ENCODE data around the gene HOXC12. TPM values are rescaled to one million over a fixed set of nuclear protein-coding genes. Genes with fewer than 3 reads are reported as not detected.

Gene HOXC12
- total RNA-seq, 1 donor from 2014 or later, result not detected

DNA sequence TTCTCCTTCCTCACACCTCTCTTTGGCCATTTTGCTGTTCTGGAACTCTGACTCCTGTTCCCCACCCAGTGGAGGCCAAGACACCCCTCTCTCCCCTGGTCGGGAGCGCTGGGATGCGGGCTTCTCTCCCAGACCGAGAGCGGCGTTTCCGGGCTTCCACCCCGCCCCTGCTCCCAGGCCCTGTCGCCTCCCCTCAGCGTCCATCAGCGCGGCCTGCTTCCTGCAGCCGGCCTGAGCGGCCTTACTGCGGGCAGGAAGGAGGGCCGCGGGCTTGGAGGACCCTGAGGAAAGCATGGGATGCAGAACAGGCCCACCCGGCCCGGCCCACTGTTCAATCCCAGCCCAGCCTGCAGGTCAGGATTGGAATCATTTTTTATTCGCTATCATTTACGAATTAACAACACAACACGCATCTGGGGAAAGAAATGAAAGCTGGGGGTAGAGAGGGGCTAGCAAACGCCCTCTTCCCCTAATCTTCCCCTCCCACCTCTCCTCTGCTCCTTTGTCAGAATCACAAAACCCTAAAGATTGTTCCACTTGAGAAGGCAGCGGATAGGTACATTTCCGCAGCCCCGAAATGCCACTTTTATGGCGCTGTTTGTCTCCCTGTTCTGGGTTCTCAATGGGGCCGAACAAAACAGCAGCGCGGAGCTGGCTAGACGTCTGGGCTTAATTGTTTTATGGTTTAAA, 50.3 kb downstream of the HOXC12 start:
- no peaks in the 10 kb centered on the region for H3K9me3 Mint-ChIP-seq
- TF ChIP-seq, protein P1, sequence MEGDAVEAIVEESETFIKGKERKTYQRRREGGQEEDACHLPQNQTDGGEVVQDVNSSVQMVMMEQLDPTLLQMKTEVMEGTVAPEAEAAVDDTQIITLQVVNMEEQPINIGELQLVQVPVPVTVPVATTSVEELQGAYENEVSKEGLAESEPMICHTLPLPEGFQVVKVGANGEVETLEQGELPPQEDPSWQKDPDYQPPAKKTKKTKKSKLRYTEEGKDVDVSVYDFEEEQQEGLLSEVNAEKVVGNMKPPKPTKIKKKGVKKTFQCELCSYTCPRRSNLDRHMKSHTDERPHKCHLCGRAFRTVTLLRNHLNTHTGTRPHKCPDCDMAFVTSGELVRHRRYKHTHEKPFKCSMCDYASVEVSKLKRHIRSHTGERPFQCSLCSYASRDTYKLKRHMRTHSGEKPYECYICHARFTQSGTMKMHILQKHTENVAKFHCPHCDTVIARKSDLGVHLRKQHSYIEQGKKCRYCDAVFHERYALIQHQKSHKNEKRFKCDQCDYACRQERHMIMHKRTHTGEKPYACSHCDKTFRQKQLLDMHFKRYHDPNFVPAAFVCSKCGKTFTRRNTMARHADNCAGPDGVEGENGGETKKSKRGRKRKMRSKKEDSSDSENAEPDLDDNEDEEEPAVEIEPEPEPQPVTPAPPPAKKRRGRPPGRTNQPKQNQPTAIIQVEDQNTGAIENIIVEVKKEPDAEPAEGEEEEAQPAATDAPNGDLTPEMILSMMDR (conservative IDR thresholded peaks at IDR 0.05), result no peak
- peaks cover 22% of the 10 kb centered on the region for H3K4me1 Mint-ChIP-seq (ENCODE audit: unreplicated experiment)
- DNase-seq (ENCODE audit: extremely low spot score, unreplicated experiment), result no peak
- H3K36me3 Mint-ChIP-seq, result no peaks in the 10 kb centered on the region
- no peak overlapping the region for H3K27ac Mint-ChIP-seq
- H3K4me3 Mint-ChIP-seq, result no peak overlapping the region
- peaks cover 99% of the 10 kb centered on the region for H3K27me3 Mint-ChIP-seq

DNA sequence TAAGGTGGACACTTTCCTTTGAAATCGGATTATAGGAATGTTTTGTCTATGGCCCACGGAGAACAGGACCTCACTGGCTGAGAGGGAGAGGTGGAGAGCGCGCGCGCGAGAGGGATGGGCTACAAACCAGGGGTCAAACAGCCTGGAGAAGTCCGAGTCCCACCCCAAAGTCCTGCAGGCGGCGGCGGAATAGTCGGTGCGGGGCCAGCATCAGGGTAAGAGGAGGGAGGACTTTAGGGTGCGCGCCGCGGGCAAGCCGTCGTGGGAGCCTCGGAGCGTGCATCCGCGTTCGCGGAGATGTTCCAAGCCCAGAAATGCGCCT, 50.8 kb downstream of the HOXC12 start:
- peaks cover 99% of the 10 kb centered on the region for H3K27me3 Mint-ChIP-seq
- H3K9me3 Mint-ChIP-seq, result no peaks in the 10 kb centered on the region
- DNase-seq (ENCODE audit: extremely low spot score, unreplicated experiment), result no peak
- peak overlapping the region; percentile 75 for H3K4me3 Mint-ChIP-seq
- TF ChIP-seq, protein P1 (conservative IDR thresholded peaks at IDR 0.05), result no peak
- H3K4me1 Mint-ChIP-seq (ENCODE audit: unreplicated experiment), result peaks cover 22% of the 10 kb centered on the region
- H3K27ac Mint-ChIP-seq, result no peak overlapping the region
- H3K36me3 Mint-ChIP-seq, result no peaks in the 10 kb centered on the region

DNA sequence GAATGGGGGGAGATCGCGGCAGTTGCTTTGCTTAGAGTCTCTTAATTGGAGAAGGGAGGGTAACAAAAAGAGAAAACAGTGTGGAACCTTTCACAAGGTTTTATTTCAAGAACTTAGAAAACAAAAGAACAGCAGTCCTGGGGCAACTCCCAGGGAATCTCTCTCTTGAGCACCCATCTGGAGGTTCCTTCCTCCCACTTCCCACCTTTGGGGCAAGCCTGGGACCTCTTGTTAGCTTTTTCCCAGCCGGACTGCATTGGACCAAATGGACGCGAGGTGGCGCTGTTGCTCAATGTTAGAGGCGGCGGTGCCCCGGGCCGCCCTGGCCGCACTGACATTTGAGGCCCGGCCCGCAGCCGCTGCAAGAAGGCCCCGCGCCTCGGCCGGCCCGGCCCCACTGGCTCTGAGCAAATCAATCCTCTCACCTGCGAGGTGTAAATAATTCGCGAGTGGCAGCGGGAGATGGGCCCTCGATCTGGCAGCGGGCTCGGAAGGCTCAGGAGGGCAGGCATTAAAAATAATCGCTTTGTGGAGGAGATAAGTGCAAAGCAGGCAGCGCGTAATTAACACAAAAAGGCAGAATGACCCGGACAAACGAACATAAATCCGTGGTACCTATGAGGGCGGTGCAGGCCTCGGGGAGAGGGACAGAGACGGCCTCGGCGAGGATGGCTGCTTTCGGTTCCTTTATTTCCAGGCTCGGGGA, 51.3 kb downstream of the HOXC12 start:
- Mint-ChIP-seq H3K4me3 (peak overlapping the region; percentile 75), H3K36me3 (no peaks in the 10 kb centered on the region), H3K27ac (no peak overlapping the region)

DNA sequence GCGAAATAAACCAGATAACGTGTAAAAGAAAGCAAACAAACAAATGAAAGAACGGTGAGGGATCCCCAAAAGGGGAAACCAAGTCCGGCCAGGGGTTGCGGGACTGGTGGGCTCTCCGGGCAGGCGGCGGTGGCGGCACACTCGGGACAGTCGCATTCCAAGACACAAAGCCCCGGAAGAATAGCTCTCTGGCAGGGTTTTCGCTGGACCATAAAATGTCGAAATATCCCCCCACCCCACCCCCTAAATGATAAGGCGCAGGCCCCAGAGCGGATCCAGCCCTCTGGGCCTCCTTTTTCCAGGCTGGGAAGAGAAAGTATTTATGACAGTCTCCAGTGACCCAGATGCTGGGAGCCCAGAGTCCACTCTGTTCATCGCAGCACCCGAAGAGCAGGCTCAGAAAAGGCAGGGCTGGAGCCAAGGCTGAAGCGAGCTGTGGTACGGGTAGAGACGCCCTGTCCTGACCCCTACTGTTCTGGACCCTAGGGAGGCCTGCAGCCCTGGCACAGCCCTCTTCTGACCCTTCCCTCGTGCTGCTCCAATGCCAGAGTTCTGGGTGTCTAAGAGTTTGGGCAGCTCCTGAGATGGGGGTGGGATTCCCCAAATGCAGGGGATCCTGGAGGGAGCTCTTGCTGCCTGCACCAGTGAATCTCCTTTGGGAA, 52.0 kb downstream of the HOXC12 start:
- Mint-ChIP-seq H3K4me3 (peak overlapping the region; percentile 75), H3K9me3 (no peaks in the 10 kb centered on the region), H3K36me3 (no peaks in the 10 kb centered on the region), H3K27me3 (peaks cover 99% of the 10 kb centered on the region), H3K27ac (no peak overlapping the region), H3K4me1 (ENCODE audit: unreplicated experiment) (peaks cover 28% of the 10 kb centered on the region)
- TF ChIP-seq, protein P1 (conservative IDR thresholded peaks at IDR 0.05), result no peak
- DNase-seq (ENCODE audit: extremely low spot score, unreplicated experiment), result no peak

More for the DNA sequence above, 51.3 kb downstream of the HOXC12 start:
- peak; percentile 93 for DNase-seq (ENCODE audit: extremely low spot score, unreplicated experiment)
- TF ChIP-seq, protein P1 (conservative IDR thresholded peaks at IDR 0.05), result peak; percentile 98
- H3K9me3 Mint-ChIP-seq, result no peaks in the 10 kb centered on the region
- H3K4me1 Mint-ChIP-seq (ENCODE audit: unreplicated experiment), result peaks cover 24% of the 10 kb centered on the region
- H3K27me3 Mint-ChIP-seq, result peaks cover 99% of the 10 kb centered on the region

DNA sequence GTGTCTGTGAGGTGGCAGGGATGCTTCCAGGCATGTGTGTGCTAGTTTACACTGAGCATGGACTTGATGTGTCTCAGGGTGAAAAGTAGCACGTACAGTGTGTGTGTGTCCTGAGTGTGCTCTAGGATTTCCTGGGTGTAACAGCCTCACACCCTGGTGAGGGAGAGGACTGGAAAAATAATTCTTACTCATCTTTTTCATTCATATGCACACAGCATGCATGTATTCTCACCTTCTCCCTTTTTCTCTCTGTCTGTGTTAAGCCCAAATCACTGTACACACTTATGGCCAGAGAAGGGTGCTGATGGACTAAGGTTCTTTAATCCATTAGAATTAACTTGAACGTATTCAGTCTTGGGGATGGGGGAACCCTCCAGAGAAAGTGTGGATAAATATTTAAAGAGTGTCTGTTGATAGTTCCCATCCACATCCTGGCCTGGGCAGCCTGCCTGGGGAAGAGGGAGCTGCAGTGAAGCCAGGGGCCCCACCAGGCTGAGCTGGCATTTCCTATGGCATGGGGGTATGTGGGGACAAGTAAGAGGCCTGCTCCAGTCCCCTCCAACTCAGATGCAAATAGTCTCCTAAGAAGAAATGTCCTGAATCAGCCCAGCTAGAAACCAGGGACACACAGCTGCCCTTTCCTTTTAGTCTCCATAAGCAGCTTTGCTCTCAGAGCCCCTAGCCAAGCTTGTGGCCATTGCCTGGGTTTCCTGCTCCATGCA, 53.0 kb downstream of the HOXC12 start:
- Mint-ChIP-seq H3K27me3 (peaks cover 99% of the 10 kb centered on the region), H3K27ac (no peak overlapping the region), H3K9me3 (no peaks in the 10 kb centered on the region), H3K4me1 (ENCODE audit: unreplicated experiment) (peaks cover 28% of the 10 kb centered on the region), H3K4me3 (peak overlapping the region; percentile 20), H3K36me3 (no peaks in the 10 kb centered on the region)
- DNase-seq (ENCODE audit: extremely low spot score, unreplicated experiment), result no peak
- TF ChIP-seq, protein P1 (conservative IDR thresholded peaks at IDR 0.05), result no peak

Measured in type B pancreatic cell (in vitro differentiated cells).